A673 (cell line): Measurements from ENCODE around the gene KAT7.
"Not testable (repeated sequence)": the region's sequence is repeated elsewhere in the genome, so short reads cannot be mapped to it uniquely, and the experiment has no call there.

Experiments used
- CTCF ChIP-seq: fragments of 300-800, 200-600 bp; sonication (generic); conservative IDR thresholded peaks from 2 replicates; pipeline ENCODE4 v1.5.1; 2017; ENCODE audit warnings: low read depth, mild to moderate bottlenecking, antibody characterized with exemption, low read length, moderate library complexity, mixed read lengths
- EZH2 ChIP-seq: fragments of 200-600 bp; sonication (generic); IDR thresholded peaks from 2 replicates; pipeline ENCODE4 v1.6.1; 2017; ENCODE audit warnings: borderline replicate concordance, low read depth, mild to moderate bottlenecking, mixed read lengths, antibody characterized with exemption, low read length; ENCODE audit not compliant: poor library complexity, severe bottlenecking

GRCh38 chr17:49828325-49828724, 39.8 kb downstream of the KAT7 start:
- not testable (repeated sequence) for TF ChIP-seq CTCF, EZH2
